ENCODE results near the gene CD4. TPM values are rescaled to one million over a fixed set of nuclear protein-coding genes. Genes with fewer than 3 reads are reported as not detected.

CD4 gene
- total RNA-seq, 1 experiment from 2014 or later = not detected

DNA sequence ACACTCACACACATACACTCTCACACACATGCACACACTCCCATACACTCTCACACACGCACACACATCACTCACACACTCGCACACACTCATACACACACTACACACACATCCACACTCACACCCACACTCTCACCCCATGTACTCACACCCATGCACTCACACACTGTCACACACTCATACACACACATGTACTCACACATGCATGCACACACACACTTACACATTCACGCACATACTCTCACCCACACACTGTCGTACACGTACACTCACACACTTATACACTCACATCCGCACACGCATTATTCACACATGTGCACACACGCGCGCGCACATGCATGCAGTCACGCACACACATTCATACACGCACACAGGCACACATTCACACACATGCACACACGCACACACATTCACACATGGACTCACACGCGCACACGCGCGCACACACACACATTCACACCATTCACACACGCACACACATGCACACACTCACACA lies 28.4 kb downstream of the CD4 start:
- POLR2A ChIA-PET = interaction anchor here (1.2 kb wide), 1 partner anchor 65 kb away, joined by 3 read pairs; the partner anchor contains the start of gene MLF2
- no peaks in the 10 kb centered on the region for H3K27me3 ChIP-seq (replicated peaks; ENCODE audit: control insufficient read depth, insufficient read depth, low read length)

DNA sequence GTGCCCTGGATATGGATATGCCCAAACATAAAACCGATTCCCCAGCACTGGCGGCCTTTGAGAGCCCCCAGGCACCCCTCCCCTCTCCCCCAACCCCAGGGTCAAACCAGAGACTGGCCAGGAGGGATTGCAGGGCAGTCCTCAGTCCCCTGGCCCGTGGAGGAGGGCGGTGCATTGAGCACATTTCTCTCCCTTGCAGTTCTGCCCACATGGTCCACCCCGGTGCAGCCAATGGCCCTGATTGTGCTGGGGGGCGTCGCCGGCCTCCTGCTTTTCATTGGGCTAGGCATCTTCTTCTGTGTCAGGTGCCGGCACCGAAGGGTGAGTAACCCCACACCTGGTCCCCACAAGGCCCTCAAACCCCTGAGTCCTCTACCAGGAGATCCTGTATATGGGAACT lies 28.9 kb downstream of the CD4 start:
- no peaks in the 10 kb centered on the region for H3K36me3 ChIP-seq (ENCODE audit: control insufficient read depth, insufficient read depth, low read length)
- H3K4me1 Mint-ChIP-seq (ENCODE audit: low read depth, unreplicated experiment) = no peaks in the 10 kb centered on the region
- H3K27me3 ChIP-seq (replicated peaks; ENCODE audit: control insufficient read depth, insufficient read depth, low read length) = no peaks in the 10 kb centered on the region
- TF ChIP-seq, protein P1, sequence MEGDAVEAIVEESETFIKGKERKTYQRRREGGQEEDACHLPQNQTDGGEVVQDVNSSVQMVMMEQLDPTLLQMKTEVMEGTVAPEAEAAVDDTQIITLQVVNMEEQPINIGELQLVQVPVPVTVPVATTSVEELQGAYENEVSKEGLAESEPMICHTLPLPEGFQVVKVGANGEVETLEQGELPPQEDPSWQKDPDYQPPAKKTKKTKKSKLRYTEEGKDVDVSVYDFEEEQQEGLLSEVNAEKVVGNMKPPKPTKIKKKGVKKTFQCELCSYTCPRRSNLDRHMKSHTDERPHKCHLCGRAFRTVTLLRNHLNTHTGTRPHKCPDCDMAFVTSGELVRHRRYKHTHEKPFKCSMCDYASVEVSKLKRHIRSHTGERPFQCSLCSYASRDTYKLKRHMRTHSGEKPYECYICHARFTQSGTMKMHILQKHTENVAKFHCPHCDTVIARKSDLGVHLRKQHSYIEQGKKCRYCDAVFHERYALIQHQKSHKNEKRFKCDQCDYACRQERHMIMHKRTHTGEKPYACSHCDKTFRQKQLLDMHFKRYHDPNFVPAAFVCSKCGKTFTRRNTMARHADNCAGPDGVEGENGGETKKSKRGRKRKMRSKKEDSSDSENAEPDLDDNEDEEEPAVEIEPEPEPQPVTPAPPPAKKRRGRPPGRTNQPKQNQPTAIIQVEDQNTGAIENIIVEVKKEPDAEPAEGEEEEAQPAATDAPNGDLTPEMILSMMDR (IDR thresholded peaks at IDR 0.05; ENCODE audit: insufficient read depth in 1 of 2, low read depth in 1 of 2, low read length in 1 of 2, severe bottlenecking in 1 of 2, unreplicated experiment in 1 of 2) = no peak
- H3K9me3 ChIP-seq = no peaks in the 10 kb centered on the region
- H3K4me3 Mint-ChIP-seq (ENCODE audit: unreplicated experiment) = no peak overlapping the region
- no peaks in the 10 kb centered on the region for H3K9me3 Mint-ChIP-seq (ENCODE audit: unreplicated experiment)
- H3K4me3 ChIP-seq (ENCODE audit: low read depth, low read length) = no peak overlapping the region
- peaks cover 6% of the 10 kb centered on the region for H3K4me1 ChIP-seq
- peaks cover 8% of the 10 kb centered on the region for H3K27me3 Mint-ChIP-seq (ENCODE audit: insufficient read depth, unreplicated experiment)
- no TSS peak for BruUV-seq (replicated peaks)
- POLR2A ChIA-PET = interaction anchor here (1.2 kb wide), 1 partner anchor 65 kb away, joined by 3 read pairs; the partner anchor contains the start of gene MLF2
- no peaks in the 10 kb centered on the region for H3K36me3 Mint-ChIP-seq (ENCODE audit: insufficient read depth, unreplicated experiment)
- no peak overlapping the region for H3K27ac Mint-ChIP-seq (ENCODE audit: unreplicated experiment)
- CTCF ChIA-PET = no interaction called here
- DNase-seq = no peak
- intact Hi-C loops (cut with micrococcal nuclease; ENCODE audit: unreplicated experiment) = no loop called here

More for the DNA sequence above, 28.4 kb downstream of the CD4 start:
- H3K4me3 ChIP-seq (ENCODE audit: low read depth, low read length) = no peak overlapping the region
- H3K9me3 ChIP-seq = no peaks in the 10 kb centered on the region
- peaks cover under 1% of the 10 kb centered on the region; the same call in 1 of the 2 replicates for H3K4me1 ChIP-seq
- Mint-ChIP-seq H3K4me1 (ENCODE audit: low read depth, unreplicated experiment) (no peaks in the 10 kb centered on the region), H3K4me3 (ENCODE audit: unreplicated experiment) (no peak overlapping the region), H3K27ac (ENCODE audit: unreplicated experiment) (no peak overlapping the region), H3K36me3 (ENCODE audit: insufficient read depth, unreplicated experiment) (no peaks in the 10 kb centered on the region), H3K27me3 (ENCODE audit: insufficient read depth, unreplicated experiment) (peaks cover 5% of the 10 kb centered on the region), H3K9me3 (ENCODE audit: unreplicated experiment) (no peaks in the 10 kb centered on the region)
- CTCF ChIA-PET = no interaction called here
- no TSS peak for BruUV-seq (replicated peaks)
- H3K36me3 ChIP-seq (ENCODE audit: control insufficient read depth, insufficient read depth, low read length) = no peaks in the 10 kb centered on the region
- intact Hi-C loops (cut with micrococcal nuclease; ENCODE audit: unreplicated experiment) = no loop called here
- TF ChIP-seq, protein P1 (IDR thresholded peaks at IDR 0.05; ENCODE audit: insufficient read depth in 1 of 2, low read depth in 1 of 2, low read length in 1 of 2, severe bottlenecking in 1 of 2, unreplicated experiment in 1 of 2) = no peak
- DNase-seq = no peak

DNA sequence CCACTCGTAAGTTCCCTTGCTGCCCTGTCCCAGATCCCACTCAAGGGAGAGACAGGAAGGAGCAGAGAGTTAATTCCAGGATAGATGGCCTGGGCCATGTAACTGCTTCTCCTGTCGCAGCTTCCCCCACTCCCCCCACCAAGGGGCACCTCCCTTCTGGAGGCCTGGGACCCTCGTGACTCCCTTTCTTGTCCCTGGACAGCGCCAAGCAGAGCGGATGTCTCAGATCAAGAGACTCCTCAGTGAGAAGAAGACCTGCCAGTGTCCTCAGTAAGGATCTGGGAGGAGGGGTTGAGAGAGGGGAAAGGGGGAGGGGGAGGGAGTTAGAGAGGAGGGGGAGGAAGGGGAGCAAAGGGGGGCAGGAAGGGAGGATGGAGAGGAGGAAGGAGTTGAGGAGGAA lies 29.3 kb downstream of the CD4 start:
- Mint-ChIP-seq H3K36me3 (ENCODE audit: insufficient read depth, unreplicated experiment) (no peaks in the 10 kb centered on the region), H3K4me3 (ENCODE audit: unreplicated experiment) (no peak overlapping the region), H3K27ac (ENCODE audit: unreplicated experiment) (no peak overlapping the region), H3K9me3 (ENCODE audit: unreplicated experiment) (no peaks in the 10 kb centered on the region), H3K27me3 (ENCODE audit: insufficient read depth, unreplicated experiment) (peaks cover 8% of the 10 kb centered on the region), H3K4me1 (ENCODE audit: low read depth, unreplicated experiment) (no peaks in the 10 kb centered on the region)
- H3K4me3 ChIP-seq (ENCODE audit: low read depth, low read length) = no peak overlapping the region
- no peaks in the 10 kb centered on the region for H3K36me3 ChIP-seq (ENCODE audit: control insufficient read depth, insufficient read depth, low read length)
- no peaks in the 10 kb centered on the region for H3K9me3 ChIP-seq
- intact Hi-C loops (cut with micrococcal nuclease; ENCODE audit: unreplicated experiment) = no loop called here
- TF ChIP-seq, protein P1 (IDR thresholded peaks at IDR 0.05; ENCODE audit: insufficient read depth in 1 of 2, low read depth in 1 of 2, low read length in 1 of 2, severe bottlenecking in 1 of 2, unreplicated experiment in 1 of 2) = no peak
- peaks cover 9% of the 10 kb centered on the region for H3K4me1 ChIP-seq
- H3K27me3 ChIP-seq (replicated peaks; ENCODE audit: control insufficient read depth, insufficient read depth, low read length) = no peaks in the 10 kb centered on the region
- CTCF ChIA-PET = no interaction called here
- BruUV-seq (replicated peaks) = no TSS peak
- no peak for DNase-seq
- POLR2A ChIA-PET = interaction anchor here (1.2 kb wide), 1 partner anchor 66 kb away, joined by 3 read pairs; the partner anchor contains the start of gene MLF2
